Cardiac muscle cell (in vitro differentiated cells and primary cell): Measurements from ENCODE around the gene CCM2L. TPM values are rescaled to one million over a fixed set of nuclear protein-coding genes. Genes with fewer than 3 reads are reported as not detected.

Source experiments
- DNase-seq, 2 donors: peaks; one replicate each; pipeline versions ENCODE4 v3.0.0 to v3.0.0-alpha.2; 2010 to 2017; ENCODE audit warnings: low read depth in 1 of 2, low spot score in 1 of 2
- H3K27ac ChIP-seq: fragments of 200-600 bp; sonication (generic); 2 replicates; pipeline ENCODE4 v1.5.1; 2016
- H3K27me3 ChIP-seq: fragments of 200-600 bp; sonication (generic); 2 replicates; pipeline ENCODE4 v1.6.0; 2016; ENCODE audit warnings: control low read depth
- H3K36me3 ChIP-seq: fragments of 200-600 bp; sonication (generic); 2 replicates; pipeline ENCODE4 v1.5.1; 2016; ENCODE audit warnings: control low read depth
- H3K4me1 ChIP-seq: fragments of 200-600 bp; sonication (generic); 2 replicates; pipeline ENCODE4 v1.8.1; 2017; ENCODE audit warnings: low read depth, mild to moderate bottlenecking, mixed run types
- H3K4me3 ChIP-seq: fragments of 200-600 bp; sonication (generic); 2 replicates; pipeline ENCODE4 v1.5.1; 2016; ENCODE audit warnings: mild to moderate bottlenecking
- H3K9me3 ChIP-seq: fragments of 200-600 bp; sonication (generic); 2 replicates; pipeline ENCODE4 v1.5.1; 2017; ENCODE audit warnings: low read depth, mild to moderate bottlenecking, control low read depth
- CTCF ChIP-seq: IDR thresholded peaks from 2 replicates; pipeline ENCODE4 v1.5.1; 2012; ENCODE audit warnings: low read depth, mild to moderate bottlenecking, low read length
- polyA plus RNA-seq: library from polyadenylated mRNA; unstranded; fragments of >200 nt; fragmentation: Nextera tagmentation; extraction: Ambion mirVana; gene quantifications from 2 replicates; pipeline ENCODE4 v1.2.1, GENCODE V29; 2016
- total RNA-seq: library from RNA; depleted of rRNA; stranded (reverse); fragments of >200 nt; gene quantifications from 2 replicates; pipeline ENCODE4 v1.2.3, GENCODE V29; 2016

The CCM2L gene
- total RNA-seq (0.69 and 0.92 TPM in 2 replicates), polyA plus RNA-seq (0.35 and 0.79 TPM in 2 replicates)

DNA sequence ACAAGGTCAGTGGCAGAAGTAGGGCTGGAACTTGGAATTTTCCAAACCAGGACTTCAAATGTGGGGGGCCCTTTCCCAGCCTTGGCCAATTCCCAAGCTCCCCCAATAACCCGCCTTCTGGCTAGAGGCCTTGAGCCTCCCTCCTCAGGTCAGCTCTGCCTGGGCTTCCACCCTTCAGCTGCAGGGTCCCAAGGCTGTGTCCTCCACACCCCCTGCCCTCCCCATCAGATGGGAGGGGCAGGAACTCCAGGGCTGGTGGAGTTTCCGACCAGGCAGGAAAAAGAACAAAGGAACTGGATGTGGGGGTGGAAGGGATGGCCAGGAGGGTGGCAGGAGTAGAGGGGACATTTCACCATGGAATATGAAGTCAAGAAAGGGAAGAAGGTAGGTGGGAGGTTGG lies at the start of gene CCM2L:
Gene CCM2L, plus strand, starts transcription at position 338 of the 400 bp plus-strand sequence. Its CDS starts 17 bp downstream, at position 355.
- peaks cover 7% of the 10 kb centered on the region for H3K4me1 ChIP-seq
- H3K27me3 ChIP-seq = no peaks in the 10 kb centered on the region
- H3K36me3 ChIP-seq = no peaks in the 10 kb centered on the region
- DNase-seq = no peak
- H3K4me3 ChIP-seq = no peak within 1 kb of the TSS
- TF ChIP-seq CTCF = no peak
- no peaks in the 10 kb centered on the region for H3K9me3 ChIP-seq
- H3K27ac ChIP-seq = no peak within 1 kb of the TSS

GRCh38 chr20:31962761-31963160 lies 47.5 kb upstream of the CCM2L start:
- no peak overlapping the region for H3K27ac ChIP-seq
- no peak overlapping the region for H3K4me3 ChIP-seq
- peaks cover 52% of the 10 kb centered on the region for H3K27me3 ChIP-seq
- TF ChIP-seq CTCF = no peak
- H3K9me3 ChIP-seq = no peaks in the 10 kb centered on the region
- H3K4me1 ChIP-seq = no peaks in the 10 kb centered on the region
- H3K36me3 ChIP-seq = no peaks in the 10 kb centered on the region
- DNase-seq = no peak

DNA sequence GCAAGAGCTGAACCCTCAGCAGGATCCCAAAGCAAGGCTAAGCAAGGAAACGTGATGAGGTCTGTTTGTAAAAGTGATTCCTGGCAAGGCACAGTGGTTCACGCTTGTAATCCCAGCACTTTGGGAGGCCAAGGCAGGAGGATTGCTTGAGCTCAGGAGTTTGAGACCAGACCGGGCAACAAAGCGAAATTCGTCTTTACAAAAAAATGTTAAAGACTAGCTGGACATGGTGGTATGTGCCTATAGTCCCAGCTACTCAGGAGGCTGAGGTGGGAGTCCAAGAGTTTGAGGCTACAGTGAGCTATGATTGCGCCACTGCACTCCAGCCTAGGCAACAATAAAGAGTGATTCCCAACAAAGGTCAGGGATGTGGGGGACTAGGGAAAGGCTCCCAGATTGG lies 46.3 kb upstream of the CCM2L start:
- H3K4me1 ChIP-seq = no peaks in the 10 kb centered on the region

GRCh38 chr20:31966991-31967655 lies 43.1 kb upstream of the CCM2L start:
- DNase-seq = no peak

More for the DNA sequence above, 46.3 kb upstream of the CCM2L start:
- no peak for DNase-seq
- no peaks in the 10 kb centered on the region for H3K36me3 ChIP-seq
- H3K9me3 ChIP-seq = no peaks in the 10 kb centered on the region
- H3K27me3 ChIP-seq = peaks cover 58% of the 10 kb centered on the region
- no peak overlapping the region for H3K4me3 ChIP-seq
- H3K27ac ChIP-seq = no peak overlapping the region
- no peak for TF ChIP-seq CTCF

DNA sequence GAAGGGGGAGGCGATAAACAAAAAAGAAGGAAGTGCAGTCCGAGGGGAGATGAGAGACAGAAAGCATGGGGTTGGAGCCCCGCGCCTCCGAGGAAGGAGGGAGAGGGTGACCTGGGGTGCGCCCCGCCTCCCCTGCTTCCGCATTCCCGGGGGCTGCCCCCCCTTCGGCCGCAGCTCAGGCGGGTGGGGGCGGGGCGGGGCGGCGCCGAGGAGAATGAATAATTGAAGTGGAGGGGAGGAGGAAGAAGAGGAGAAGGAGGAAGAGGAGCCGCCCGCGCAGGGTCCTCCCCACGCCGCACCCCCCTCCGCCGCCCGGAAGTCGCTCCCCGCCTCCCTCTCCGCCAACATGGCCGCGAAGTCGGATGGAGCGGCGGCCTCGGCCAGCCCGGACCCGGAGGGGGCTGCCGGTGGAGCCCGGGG lies 42.4 kb upstream of the CCM2L start, which contains the start of gene XKR7:
Gene XKR7, plus strand, starts transcription at position 322 of the 420 bp plus-strand sequence. Its CDS starts 25 bp downstream, at position 347.
- Histone ChIP-seq H3K9me3 (no peaks in the 10 kb centered on the region), H3K36me3 (no peaks in the 10 kb centered on the region), H3K4me1 (peaks cover 6% of the 10 kb centered on the region), H3K27me3 (peaks cover 57% of the 10 kb centered on the region), H3K27ac (no peak within 1 kb of the TSS), H3K4me3 (peak within 1 kb of the TSS; percentile 52)
- no peak for TF ChIP-seq CTCF
- DNase-seq = peak in 1 of 2 donors; percentile 23

More at GRCh38 chr20:31966991-31967655, 43.1 kb upstream of the CCM2L start:
- no peak for TF ChIP-seq CTCF
- peak overlapping the region; percentile 52 for H3K4me3 ChIP-seq
- no peak overlapping the region for H3K27ac ChIP-seq
- no peaks in the 10 kb centered on the region for H3K36me3 ChIP-seq
- H3K27me3 ChIP-seq = peaks cover 64% of the 10 kb centered on the region
- H3K9me3 ChIP-seq = no peaks in the 10 kb centered on the region
- H3K4me1 ChIP-seq = peaks cover under 1% of the 10 kb centered on the region
